GM06990 (cell line): ENCODE measurements around the gene RPS6KA3.
A peak's percentile ranks its signal among the peaks of the same experiment; 100 is the strongest.

Experiments used
- DNase-seq: peaks from one replicate; pipeline ENCODE4 v3.0.0-alpha.2; 2011; ENCODE audit not compliant: insufficient read length; ENCODE audit errors: extremely low read depth
- H3K27me3 ChIP-seq: replicated peaks from 2 replicates; pipeline ENCODE4 v1.6.0; 2011; ENCODE audit warnings: low read length; ENCODE audit not compliant: control insufficient read depth, insufficient read depth
- H3K36me3 ChIP-seq: 2 replicates; pipeline ENCODE4 v1.5.1; 2011; ENCODE audit warnings: low read length; ENCODE audit not compliant: control insufficient read depth, insufficient read depth
- H3K4me3 ChIP-seq: replicated peaks from 2 replicates; pipeline ENCODE4 v1.5.1; 2011; ENCODE audit warnings: low read depth, mild to moderate bottlenecking, control low read depth, low read length
- CTCF ChIP-seq: IDR thresholded peaks from 2 replicates; pipeline ENCODE4 v1.5.1; 2011; ENCODE audit warnings: low read length, control low read depth, mild to moderate bottlenecking, inconsistent platforms; ENCODE audit not compliant: insufficient read depth, poor library complexity, severe bottlenecking

RPS6KA3 gene

DNA sequence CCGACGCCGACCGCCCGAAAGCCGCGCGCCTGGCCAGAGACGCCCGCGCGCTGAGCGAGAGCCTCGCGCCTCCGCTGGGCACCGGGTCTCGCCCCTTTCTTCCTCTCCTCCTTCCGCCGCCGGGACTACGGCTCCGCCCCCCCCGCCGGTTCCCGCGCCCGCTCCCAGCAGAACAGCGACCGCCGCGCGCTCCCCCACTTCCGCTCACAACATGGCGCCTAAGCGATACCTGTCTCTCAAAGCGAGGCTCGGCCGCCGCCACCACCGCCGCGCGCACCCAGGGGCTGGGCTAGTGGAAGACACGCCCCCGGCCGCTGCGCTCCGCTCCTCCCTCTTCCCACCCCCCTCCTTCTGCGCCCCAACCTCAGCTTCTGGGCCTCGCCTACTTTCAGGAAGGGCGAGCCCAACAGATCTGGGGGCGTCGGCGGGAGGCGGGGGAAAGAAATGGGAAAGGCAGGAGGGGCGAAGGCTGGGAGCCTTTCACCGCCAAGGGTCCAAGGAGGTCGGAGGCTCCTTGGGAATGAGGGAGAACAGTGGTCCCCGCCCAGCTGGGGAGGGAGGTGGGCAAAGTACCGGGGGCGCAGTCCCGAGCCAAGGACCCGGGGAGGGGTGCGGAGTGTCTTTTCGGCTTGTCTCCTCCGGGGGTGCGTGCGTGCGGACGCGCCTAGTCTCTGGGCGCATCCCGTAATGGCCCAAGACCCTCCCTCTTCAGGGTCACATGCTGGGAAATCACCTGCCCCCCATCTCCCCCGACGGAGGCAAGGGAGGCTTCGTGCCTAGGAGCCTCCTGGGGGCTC, at the start of gene RPS6KA3:
RPS6KA3 (minus strand) TSS at position 100 of the 797 bp plus-strand sequence. CDS start 277 bp downstream, outside the sequence.
- H3K36me3 ChIP-seq = no peaks in the 10 kb centered on the region
- H3K4me3 ChIP-seq = peak within 1 kb of the TSS; percentile 80
- DNase-seq = peak; percentile 92
- H3K27me3 ChIP-seq = no peaks in the 10 kb centered on the region
- TF ChIP-seq CTCF = no peak

- Histone ChIP-seq H3K4me3 (no peak overlapping the region), H3K27me3 (no peaks in the 10 kb centered on the region), H3K36me3 (no peaks in the 10 kb centered on the region)
- no peak for TF ChIP-seq CTCF
- peak; percentile 9 for DNase-seq
Observed at GRCh38 chrX:20315140-20315539, 48.4 kb upstream of the RPS6KA3 start.

DNA sequence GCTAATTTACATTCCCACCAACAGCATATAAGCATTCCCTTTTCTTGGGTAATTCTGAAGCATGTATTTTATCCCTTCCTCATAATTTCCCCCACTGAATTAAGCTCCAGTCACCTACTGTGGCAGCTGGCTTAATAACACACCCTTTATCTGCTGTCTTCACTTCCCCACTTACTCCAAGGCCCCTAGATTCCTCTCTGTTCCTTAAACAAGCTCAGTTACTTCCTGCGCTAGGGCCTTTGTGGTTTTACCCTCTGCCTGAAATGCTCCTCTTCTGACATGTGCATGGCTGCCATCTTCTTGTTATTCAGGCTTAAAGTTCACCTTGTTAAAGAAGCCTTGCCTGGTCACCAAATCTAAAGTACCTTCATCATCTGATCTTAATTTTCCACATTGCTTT, 47.2 kb upstream of the RPS6KA3 start:
- no peak for DNase-seq
- no peaks in the 10 kb centered on the region for H3K27me3 ChIP-seq
- no peak for TF ChIP-seq CTCF
- H3K36me3 ChIP-seq = no peaks in the 10 kb centered on the region
- H3K4me3 ChIP-seq = no peak overlapping the region

GRCh38 chrX:20312018-20312417, 45.3 kb upstream of the RPS6KA3 start:
- no peaks in the 10 kb centered on the region for H3K36me3 ChIP-seq
- DNase-seq = no peak
- no peaks in the 10 kb centered on the region for H3K27me3 ChIP-seq
- H3K4me3 ChIP-seq = no peak overlapping the region
- no peak for TF ChIP-seq CTCF

DNA sequence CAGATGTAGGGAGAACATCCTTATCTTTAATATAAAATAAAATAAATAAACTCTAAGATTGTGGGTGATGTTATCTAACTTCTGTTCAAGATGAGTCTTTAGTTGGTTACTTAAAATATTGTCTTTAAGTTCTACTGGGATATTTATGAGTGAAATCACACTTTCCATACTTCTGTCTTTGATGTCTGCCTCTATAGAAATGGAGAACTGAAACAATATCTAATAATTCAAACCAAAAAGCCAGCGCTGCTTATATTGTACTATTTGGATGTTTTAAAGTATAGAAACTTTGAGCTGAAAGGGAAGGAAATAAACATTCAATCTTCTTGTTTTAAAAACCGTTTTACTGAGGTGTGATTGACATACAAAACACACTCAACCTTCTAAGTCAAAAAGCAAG, 44.8 kb upstream of the RPS6KA3 start:
- H3K27me3 ChIP-seq = no peaks in the 10 kb centered on the region
- no peak for TF ChIP-seq CTCF
- H3K4me3 ChIP-seq = no peak overlapping the region
- no peaks in the 10 kb centered on the region for H3K36me3 ChIP-seq
- peak; percentile 12 for DNase-seq
